Ovary (tissue), 9 donors: ENCODE data around the gene AFF3. TPM values are rescaled to one million over a fixed set of nuclear protein-coding genes. Genes with fewer than 3 reads are reported as not detected.

Experiments
- DNase-seq, 5 donors: peaks; one replicate each; pipeline ENCODE4 v3.0.0-alpha.2; 2019 to 2020
- H3K27ac ChIP-seq, 2 donors: fragments of 200-600 bp; one replicate each; pipeline versions ENCODE4 v1.5.1 to v1.8.0; 2019 to 2022
- H3K27me3 ChIP-seq: fragments of 200-600 bp; one replicate; pipeline ENCODE4 v1.8.0; 2022
- H3K36me3 ChIP-seq: fragments of 200-600 bp; sonication (generic); one replicate; pipeline ENCODE4 v1.5.1; 2019
- H3K4me1 ChIP-seq: one replicate; pipeline ENCODE4 v1.8.1; 2013; ENCODE audit warnings: mild to moderate bottlenecking, moderate library complexity; ENCODE audit not compliant: insufficient read depth
- H3K4me3 ChIP-seq: fragments of 200-600 bp; sonication (generic); one replicate; pipeline ENCODE4 v1.5.1; 2017
- H3K9me3 ChIP-seq, 2 donors: fragments of 200-600 bp in 1 of 2; sonication (generic) in 1 of 2; one replicate each; pipeline versions ENCODE4 v1.5.1 to v1.8.1; 2013 to 2019; ENCODE audit warnings: mild to moderate bottlenecking in 1 of 2, moderate library complexity in 1 of 2
- EP300 ChIP-seq: sonication (generic); formaldehyde crosslinking; IDR thresholded peaks from one replicate; pipeline ENCODE4 v1.6.1; 2017; ENCODE audit warnings: antibody characterized with exemption
- POLR2A ChIP-seq: fragments of 450-650 bp; IDR thresholded peaks from one replicate; pipeline ENCODE4 v1.6.1; 2017; ENCODE audit warnings: antibody characterized with exemption, mild to moderate bottlenecking, moderate library complexity
- WGBS, 3 donors: extraction: QIAGEN DNeasy Blood & Tissue Kit in 1 of 3; methylation state at CpG; one replicate each; pipeline versions ENCODE4 v1.1.5 to v1.1.7; 2013 to 2017; 5-methylcytosine and 5-hydroxymethylcytosine counted together
- intact Hi-C, 4 donors: fragments of 100-400 bp; cut with DNase I; formaldehyde crosslinking; loops; one replicate each; pipeline versions ENCODE4 v1.11.0 to v1.15.1; 2022 to 2023
- polyA plus RNA-seq, 2 donors: library from polyadenylated mRNA; stranded (reverse); fragments of 200-250 nt in 1 of 2; fragments of 350-450 nt in 1 of 2; fragmentation: Illumina TruSeq in 1 of 2; extraction: RNeasy Lipid Tissue Mini Kit (QIAGEN cat#74804) in 1 of 2; gene quantifications; one replicate each; pipeline ENCODE4 v1.2.3, GENCODE V29; 2013 to 2014
- total RNA-seq, 7 donors: library from RNA; depleted of rRNA in 2 of 7; stranded (reverse); fragments of >200 nt in 2 of 7; fragmentation: NEBNext Ultra II Directional in 3 of 7; extraction: Animal tissue kit (Norgen Biotek cat#: 25700) in 3 of 7; gene quantifications; one replicate each; pipeline versions ENCODE4 v1.1.0 to v1.2.4, GENCODE V29; 2016 to 2023
- TF ChIP-seq, protein P1 (sequence below), 3 donors: fragments of 450-650 bp in 2 of 3; fragments of 200-600 bp in 1 of 3; IDR thresholded peaks; one replicate each; pipeline versions ENCODE4 v1.5.1 to v1.8.0; 2016 to 2022; ENCODE audit warnings: antibody characterized with exemption in 3 of 3, mild to moderate bottlenecking in 1 of 3
- donor health status: DM: no; HTN: no; CAD: no; lungs with moderate emphysema.
- donor health status: DM: no; HTN: no; CAD: no.
- donor health status: Bipolar disorder and iron deficiency.
- donor health status: DM: yes; HTN: yes; CAD: no.
- donor health status: DM: no; HTN: no; CAD: no.
- donor health status: DM: yes; HTN: yes; CAD: no.

Gene AFF3
- total and polyA plus RNA-seq, 9 donors: 5.9 to 40.8 (median 25.7) TPM

DNA sequence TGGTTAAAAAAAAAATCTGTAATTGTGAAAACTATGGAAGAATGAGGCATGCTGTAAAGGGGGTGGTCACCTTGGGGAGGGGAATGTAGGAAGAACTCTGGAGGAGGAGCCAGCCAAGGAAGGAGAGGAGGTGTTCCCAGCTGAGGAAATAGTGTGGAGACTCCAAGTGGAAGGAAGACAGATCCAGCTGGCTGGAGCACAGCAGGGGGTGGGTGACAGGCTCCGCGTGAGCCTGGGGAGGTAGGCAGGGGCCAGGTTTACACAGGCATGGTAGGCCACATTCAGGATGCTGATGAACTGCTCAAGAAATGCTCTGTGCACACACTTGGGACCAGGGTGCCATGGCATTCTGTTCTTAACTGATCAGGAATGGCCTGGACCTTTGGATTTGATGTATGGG is 16.8 kb downstream of the AFF3 start:
- TF ChIP-seq, protein P1, sequence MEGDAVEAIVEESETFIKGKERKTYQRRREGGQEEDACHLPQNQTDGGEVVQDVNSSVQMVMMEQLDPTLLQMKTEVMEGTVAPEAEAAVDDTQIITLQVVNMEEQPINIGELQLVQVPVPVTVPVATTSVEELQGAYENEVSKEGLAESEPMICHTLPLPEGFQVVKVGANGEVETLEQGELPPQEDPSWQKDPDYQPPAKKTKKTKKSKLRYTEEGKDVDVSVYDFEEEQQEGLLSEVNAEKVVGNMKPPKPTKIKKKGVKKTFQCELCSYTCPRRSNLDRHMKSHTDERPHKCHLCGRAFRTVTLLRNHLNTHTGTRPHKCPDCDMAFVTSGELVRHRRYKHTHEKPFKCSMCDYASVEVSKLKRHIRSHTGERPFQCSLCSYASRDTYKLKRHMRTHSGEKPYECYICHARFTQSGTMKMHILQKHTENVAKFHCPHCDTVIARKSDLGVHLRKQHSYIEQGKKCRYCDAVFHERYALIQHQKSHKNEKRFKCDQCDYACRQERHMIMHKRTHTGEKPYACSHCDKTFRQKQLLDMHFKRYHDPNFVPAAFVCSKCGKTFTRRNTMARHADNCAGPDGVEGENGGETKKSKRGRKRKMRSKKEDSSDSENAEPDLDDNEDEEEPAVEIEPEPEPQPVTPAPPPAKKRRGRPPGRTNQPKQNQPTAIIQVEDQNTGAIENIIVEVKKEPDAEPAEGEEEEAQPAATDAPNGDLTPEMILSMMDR (IDR thresholded peaks at IDR 0.05): no peak
- TF ChIP-seq POLR2A (no peak), EP300 (no peak)
- no peak overlapping the region for H3K27ac ChIP-seq
- H3K27me3 ChIP-seq: no peaks in the 10 kb centered on the region
- DNase-seq: no peak
- WGBS, 3 donors: 63 to 83% (median 76%) methylated on average over 2 of the region's 2 CpGs
- intact Hi-C loops: no loop called here
- no peaks in the 10 kb centered on the region for H3K36me3 ChIP-seq
- no peak overlapping the region for H3K4me3 ChIP-seq
- H3K9me3 ChIP-seq: no peaks in the 10 kb centered on the region
- H3K4me1 ChIP-seq: peaks cover 2% of the 10 kb centered on the region

- no peak for DNase-seq
- Histone ChIP-seq H3K4me3 (no peak overlapping the region), H3K36me3 (no peaks in the 10 kb centered on the region), H3K4me1 (peaks cover 2% of the 10 kb centered on the region), H3K27ac (no peak overlapping the region), H3K9me3 (no peaks in the 10 kb centered on the region), H3K27me3 (no peaks in the 10 kb centered on the region)
- TF ChIP-seq, protein P1 (IDR thresholded peaks at IDR 0.05): no peak
- no peak for TF ChIP-seq EP300
- TF ChIP-seq POLR2A: no peak
- intact Hi-C loops: no loop called here
- WGBS, 3 donors: 88 to 97% (median 95%) methylated on average over 1 of the region's 1 CpG
Measured at GRCh38 chr2:100124761-100125160, 17.6 kb downstream of the AFF3 start.

- no peaks in the 10 kb centered on the region for H3K36me3 ChIP-seq
- 92 to 96% (median 93%) methylated on average over 4 of the region's 4 CpGs for WGBS, 3 donors
- peaks cover 2% of the 10 kb centered on the region for H3K4me1 ChIP-seq
- no peak for DNase-seq
- H3K4me3 ChIP-seq: no peak overlapping the region
- intact Hi-C loops: no loop called here
- H3K27me3 ChIP-seq: no peaks in the 10 kb centered on the region
- no peak overlapping the region for H3K27ac ChIP-seq
- no peaks in the 10 kb centered on the region for H3K9me3 ChIP-seq
- TF ChIP-seq, protein P1 (IDR thresholded peaks at IDR 0.05): no peak
- no peak for TF ChIP-seq POLR2A
- no peak for TF ChIP-seq EP300
Measured at GRCh38 chr2:100121124-100121718, 21.2 kb downstream of the AFF3 start.

DNA sequence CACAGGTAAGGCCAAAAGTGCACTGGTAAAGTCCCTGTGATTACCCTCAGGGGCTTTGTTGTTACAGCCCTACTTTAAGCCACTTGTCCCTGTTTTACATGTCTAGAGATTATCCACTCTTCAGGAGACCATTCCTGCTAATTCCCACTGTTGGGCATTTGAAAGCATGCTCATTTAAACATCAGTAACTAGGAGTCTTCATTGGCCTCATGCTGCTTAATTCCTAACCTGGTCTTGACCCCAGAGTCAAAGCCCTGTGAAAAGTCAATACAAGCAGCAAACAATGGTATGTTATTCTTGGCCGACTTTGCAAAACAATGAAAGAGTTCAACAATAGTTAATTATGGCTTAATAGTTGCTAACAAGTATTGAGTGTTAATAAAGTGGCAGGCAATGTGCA is 23.2 kb downstream of the AFF3 start:
- DNase-seq: no peak
- no peak overlapping the region for H3K27ac ChIP-seq
- H3K36me3 ChIP-seq: no peaks in the 10 kb centered on the region
- H3K27me3 ChIP-seq: no peaks in the 10 kb centered on the region
- no peaks in the 10 kb centered on the region for H3K9me3 ChIP-seq
- intact Hi-C loops: no loop called here
- no peak for TF ChIP-seq POLR2A
- no peak for TF ChIP-seq EP300
- TF ChIP-seq, protein P1 (IDR thresholded peaks at IDR 0.05): no peak
- 26 to 45% (median 42%) methylated on average over 1 of the region's 1 CpG for WGBS, 3 donors
- H3K4me1 ChIP-seq: no peaks in the 10 kb centered on the region
- H3K4me3 ChIP-seq: no peak overlapping the region
